Fibroblast of lung (primary cell): ENCODE results near the gene P2RX4.

Source experiments
- EZH2 ChIP-seq: IDR thresholded peaks from 2 replicates; pipeline ENCODE4 v1.5.1; 2012; ENCODE audit warnings: low read length, control low read depth, mild to moderate bottlenecking; ENCODE audit errors: missing control alignments
- TF ChIP-seq, protein P1 (sequence below), 2 donors: IDR thresholded peaks in 1 of 2; conservative IDR thresholded peaks in 1 of 2; 1 replicate in 1 of 2; 2 replicates in 1 of 2; pipeline ENCODE4 v1.5.1; 2011 to 2012; ENCODE audit warnings: low read length in 2 of 2, control low read depth in 1 of 2, inconsistent platforms in 1 of 2, low read depth in 1 of 2, mild to moderate bottlenecking in 1 of 2

DNA sequence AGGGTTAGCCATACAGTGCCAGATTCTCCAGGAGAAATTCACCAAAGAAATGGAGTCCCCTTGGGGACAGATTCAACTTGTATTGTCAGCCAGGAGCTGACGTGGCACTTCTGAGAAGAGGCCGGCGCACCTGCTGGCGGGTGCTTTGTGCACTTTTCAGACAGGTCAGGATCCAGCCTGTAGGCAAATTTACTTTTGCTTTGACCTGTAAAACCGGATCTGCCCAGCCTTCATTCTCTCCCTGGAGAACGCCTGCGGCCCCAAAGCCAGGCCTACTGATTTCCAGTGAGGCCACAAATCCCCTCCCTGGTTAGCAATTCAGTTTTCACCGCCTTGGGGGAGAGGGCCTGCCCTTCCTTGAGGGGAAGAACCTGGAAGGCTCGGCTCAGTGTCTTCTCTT lies 17.4 kb downstream of the P2RX4 start:
- TF ChIP-seq, protein P1, sequence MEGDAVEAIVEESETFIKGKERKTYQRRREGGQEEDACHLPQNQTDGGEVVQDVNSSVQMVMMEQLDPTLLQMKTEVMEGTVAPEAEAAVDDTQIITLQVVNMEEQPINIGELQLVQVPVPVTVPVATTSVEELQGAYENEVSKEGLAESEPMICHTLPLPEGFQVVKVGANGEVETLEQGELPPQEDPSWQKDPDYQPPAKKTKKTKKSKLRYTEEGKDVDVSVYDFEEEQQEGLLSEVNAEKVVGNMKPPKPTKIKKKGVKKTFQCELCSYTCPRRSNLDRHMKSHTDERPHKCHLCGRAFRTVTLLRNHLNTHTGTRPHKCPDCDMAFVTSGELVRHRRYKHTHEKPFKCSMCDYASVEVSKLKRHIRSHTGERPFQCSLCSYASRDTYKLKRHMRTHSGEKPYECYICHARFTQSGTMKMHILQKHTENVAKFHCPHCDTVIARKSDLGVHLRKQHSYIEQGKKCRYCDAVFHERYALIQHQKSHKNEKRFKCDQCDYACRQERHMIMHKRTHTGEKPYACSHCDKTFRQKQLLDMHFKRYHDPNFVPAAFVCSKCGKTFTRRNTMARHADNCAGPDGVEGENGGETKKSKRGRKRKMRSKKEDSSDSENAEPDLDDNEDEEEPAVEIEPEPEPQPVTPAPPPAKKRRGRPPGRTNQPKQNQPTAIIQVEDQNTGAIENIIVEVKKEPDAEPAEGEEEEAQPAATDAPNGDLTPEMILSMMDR (conservative IDR thresholded peaks at IDR 0.05 in 1 of 2, IDR thresholded peaks at IDR 0.05 in 1 of 2; ENCODE audit: low read depth in 1 of 2, low read length in 2 of 2), result no peak
- no peak for TF ChIP-seq EZH2
